HG03064 (cell line): Measurements from ENCODE around the gene DUOXA2.
"Not testable (repeated sequence)": the region's sequence is repeated elsewhere in the genome, so short reads cannot be mapped to it uniquely, and the experiment has no call there.

Experiments used
- ATAC-seq: cut with Tn5 transposase; IDR thresholded peaks from one replicate; pipeline ENCODE4 v1.9.1; 2021; ENCODE audit warnings: low read depth; ENCODE audit not compliant: unreplicated experiment

Gene DUOXA2

GRCh38 chr15:45114076-45114750, at the start of gene DUOXA2, which contains the start of gene DUOX2:
TSS of gene DUOXA2 (plus strand) at chr15:45114326. CDS start at chr15:45114606, 280 bp downstream.
TSS of gene DUOX2 (minus strand) at chr15:45114172. CDS start at chr15:45113411, 761 bp downstream.
- no peak for ATAC-seq

- ATAC-seq, result no peak
Measured at GRCh38 chr15:45064386-45064785, 49.7 kb upstream of the DUOXA2 start.

- ATAC-seq, result not testable (repeated sequence)
Measured at GRCh38 chr15:45069942-45070360, 44.2 kb upstream of the DUOXA2 start.

- not testable (repeated sequence) for ATAC-seq
Measured at GRCh38 chr15:45073602-45074001, 40.5 kb upstream of the DUOXA2 start.

- ATAC-seq, result not testable (repeated sequence)
Measured at GRCh38 chr15:45075440-45076320, 38.4 kb upstream of the DUOXA2 start.

GRCh38 chr15:45077391-45077790, 36.7 kb upstream of the DUOXA2 start:
- not testable (repeated sequence) for ATAC-seq

GRCh38 chr15:45079201-45079600, 34.9 kb upstream of the DUOXA2 start:
- ATAC-seq, result not testable (repeated sequence)

- ATAC-seq, result not testable (repeated sequence)
Measured at GRCh38 chr15:45079628-45080246, 34.4 kb upstream of the DUOXA2 start.

- ATAC-seq, result not testable (repeated sequence)
Measured at GRCh38 chr15:45080593-45080992, 33.5 kb upstream of the DUOXA2 start.

- ATAC-seq, result not testable (repeated sequence)
Measured at GRCh38 chr15:45082412-45082811, 31.7 kb upstream of the DUOXA2 start.

GRCh38 chr15:45083223-45083622, 30.9 kb upstream of the DUOXA2 start:
- ATAC-seq, result no peak

- ATAC-seq, result no peak
Measured at GRCh38 chr15:45084163-45084562, 30.0 kb upstream of the DUOXA2 start.

- ATAC-seq, result no peak
Measured at GRCh38 chr15:45087513-45087912, 26.6 kb upstream of the DUOXA2 start.

GRCh38 chr15:45088801-45089711, 25.1 kb upstream of the DUOXA2 start:
- no peak for ATAC-seq

GRCh38 chr15:45089712-45090373, 24.3 kb upstream of the DUOXA2 start:
- no peak for ATAC-seq

GRCh38 chr15:45091161-45091560, 23.0 kb upstream of the DUOXA2 start:
- no peak for ATAC-seq

GRCh38 chr15:45091576-45091975, 22.6 kb upstream of the DUOXA2 start:
- ATAC-seq, result no peak

- no peak for ATAC-seq
Measured at GRCh38 chr15:45093013-45093412, 21.1 kb upstream of the DUOXA2 start.

GRCh38 chr15:45093622-45094357, 20.3 kb upstream of the DUOXA2 start:
- no peak for ATAC-seq
